NCI-H446 (cell line): ENCODE measurements around the gene VWA5A.

Experiments used
- DNase-seq, 2 experiments: peaks; one replicate each; lab custom pipeline; 2025; lab: John Stamatoyannopoulos, UW

The VWA5A gene

DNA sequence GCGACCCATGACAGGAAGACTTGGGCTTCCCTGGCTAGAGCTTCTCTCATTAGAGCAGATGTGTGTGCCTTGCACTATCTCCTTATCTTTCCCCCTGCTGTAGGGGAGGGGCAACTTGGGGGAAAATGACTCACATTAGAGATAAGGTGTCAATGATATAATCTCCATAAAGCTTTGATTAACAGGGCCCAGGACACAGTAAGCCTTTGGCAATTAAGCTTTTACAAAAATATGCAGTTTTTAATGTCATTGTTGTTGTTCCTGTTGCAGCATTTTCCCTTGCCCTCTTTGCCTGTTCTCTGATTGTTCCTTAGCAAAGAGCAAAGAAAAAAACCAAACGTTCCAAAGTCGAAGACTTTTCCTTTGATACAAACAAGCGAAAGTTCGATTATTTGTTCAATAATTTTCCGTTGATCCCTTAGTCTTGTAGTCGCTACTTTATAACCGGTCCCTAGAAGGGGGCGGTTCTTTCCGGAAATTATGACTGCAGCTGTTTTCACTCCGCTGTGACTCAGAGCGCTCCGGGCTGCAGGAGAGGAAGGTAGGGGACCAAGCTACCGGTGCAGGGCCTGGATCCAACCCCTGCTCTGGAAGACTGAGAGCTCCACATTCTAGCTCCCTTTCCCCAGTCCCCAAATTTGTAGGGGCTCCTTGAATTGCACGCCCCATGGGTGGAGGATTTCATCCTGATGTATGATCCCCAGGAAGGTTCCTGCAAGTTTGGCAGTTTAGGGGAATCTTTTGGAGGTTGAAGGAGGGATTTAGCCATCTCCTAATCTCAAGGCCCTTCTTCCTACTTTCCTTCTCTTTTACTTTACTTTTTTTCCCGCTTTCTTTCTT is at the start of gene VWA5A:
VWA5A (plus strand) TSS at position 509 of the 840 bp plus-strand sequence. CDS start 2,062 bp downstream, outside the sequence.
- peak; percentile 3 to 32 for DNase-seq

GRCh38 chr11:124068601-124069110 is 46.6 kb upstream of the VWA5A start:
- no peak for DNase-seq

DNA sequence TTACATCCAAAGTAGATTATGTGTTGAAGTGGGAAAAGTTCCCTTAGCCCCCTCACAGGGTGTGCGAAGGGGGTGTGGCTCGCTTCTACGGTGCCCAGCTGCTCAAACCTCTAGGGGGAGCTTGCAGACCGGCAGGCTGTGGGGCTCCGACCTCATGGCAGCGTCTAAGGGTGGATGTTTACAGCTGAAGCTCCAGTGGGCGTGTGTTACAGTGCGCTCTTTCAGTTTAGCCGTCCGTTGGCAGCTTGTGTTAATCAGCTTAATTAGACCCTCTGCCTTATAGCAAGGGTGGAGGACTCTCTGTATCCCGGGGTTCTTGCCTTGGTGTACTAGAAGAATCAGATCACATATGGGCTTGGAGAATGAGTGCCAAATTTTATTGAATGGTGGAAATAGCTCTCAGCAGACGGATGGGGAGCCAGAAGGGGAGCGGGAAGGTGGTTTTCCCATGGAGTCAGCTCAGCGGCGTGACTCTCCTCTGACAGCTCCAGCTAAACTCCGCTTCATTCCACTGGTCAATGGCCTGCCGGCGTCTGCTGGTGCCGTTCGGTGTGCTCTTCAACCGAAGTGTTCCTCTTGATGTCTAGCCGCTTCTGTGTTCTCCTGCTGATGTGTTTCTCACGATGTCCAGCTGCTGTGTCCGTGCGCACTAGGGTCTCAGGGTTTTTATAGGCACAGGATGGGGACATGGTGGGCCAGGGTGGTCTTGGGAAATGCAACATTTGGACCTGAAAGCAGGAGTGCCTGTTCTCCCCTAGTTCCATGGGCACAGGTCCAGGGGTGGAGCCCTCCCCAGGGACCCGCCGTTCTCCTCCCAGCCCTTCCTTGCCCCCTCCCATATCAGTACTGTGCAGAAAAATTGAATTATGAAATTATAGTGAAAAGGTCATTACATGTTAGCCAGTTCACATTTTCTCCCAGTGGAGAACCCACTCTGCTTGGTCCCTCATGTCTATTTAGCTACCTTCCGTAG is 45.5 kb upstream of the VWA5A start:
- peak in 1 of 2 experiments; percentile 25 for DNase-seq

GRCh38 chr11:124070915-124071622 is 44.2 kb upstream of the VWA5A start:
- DNase-seq = peak; percentile 64 to 80

- no peak for DNase-seq
Measured at GRCh38 chr11:124071623-124071948, 43.7 kb upstream of the VWA5A start.

- DNase-seq = no peak
Measured at GRCh38 chr11:124072147-124072546, 43.1 kb upstream of the VWA5A start.

DNA sequence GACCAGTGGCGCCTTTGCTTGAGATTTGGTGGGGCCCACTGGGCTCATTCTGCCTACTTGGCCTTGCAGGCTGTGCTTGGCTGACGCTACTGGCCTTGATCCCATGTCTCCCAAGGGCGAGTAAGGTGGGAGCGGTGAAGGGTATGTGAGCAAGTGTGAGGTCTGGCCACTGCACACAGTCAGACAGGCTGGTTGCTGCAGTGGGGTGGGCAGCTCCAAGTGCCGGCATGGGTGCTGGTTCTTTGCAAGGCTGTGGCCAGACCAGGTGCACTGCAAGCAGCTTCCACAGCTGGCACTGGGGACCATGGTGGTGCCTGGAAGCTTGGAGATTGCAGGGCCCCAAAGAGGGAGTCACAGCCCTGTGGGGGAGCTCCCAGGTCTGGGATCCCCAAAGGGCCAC is 40.7 kb upstream of the VWA5A start:
- DNase-seq = no peak

GRCh38 chr11:124075492-124075840 is 39.8 kb upstream of the VWA5A start:
- DNase-seq = no peak

DNA sequence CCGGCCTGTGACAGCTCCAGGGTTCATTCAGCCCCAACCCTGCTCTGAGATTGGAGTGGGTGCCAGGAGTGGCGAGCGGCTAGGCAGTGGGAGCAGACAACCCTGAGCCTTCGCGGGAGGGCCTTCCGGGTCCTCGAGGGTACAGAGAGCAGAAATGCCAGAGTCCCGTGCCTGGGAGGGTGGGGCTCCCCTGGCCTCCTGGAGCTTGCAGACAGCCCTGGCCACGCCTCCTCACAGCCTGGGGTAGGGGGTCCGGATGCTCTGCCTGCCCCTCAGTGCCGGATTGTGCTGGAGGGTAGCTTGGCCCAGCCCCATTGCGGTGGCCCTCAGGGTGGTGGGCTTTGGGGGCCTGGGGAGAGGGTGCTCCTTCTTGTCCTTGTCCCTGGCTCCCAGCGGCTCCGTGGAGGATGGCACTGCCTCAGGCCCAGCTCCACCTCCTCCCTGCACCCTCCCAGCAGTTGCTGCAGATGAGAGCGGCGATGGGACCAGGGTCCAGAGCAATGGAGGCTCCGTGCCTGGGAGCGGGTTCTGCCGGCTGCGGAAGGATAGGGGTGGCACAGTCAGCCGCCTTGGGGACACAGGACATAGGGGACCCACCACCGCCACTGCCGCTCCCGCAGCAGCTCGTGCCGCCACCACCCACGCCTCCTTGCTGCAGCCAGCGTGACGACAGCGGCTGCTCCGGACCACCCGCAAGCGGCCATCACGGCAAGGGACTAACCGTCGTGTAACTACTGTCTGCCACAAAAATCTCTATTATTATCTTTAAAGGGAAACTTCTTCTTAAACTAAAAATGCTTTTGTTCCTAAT is 39.2 kb upstream of the VWA5A start:
- no peak for DNase-seq

GRCh38 chr11:124077266-124077665 is 38.0 kb upstream of the VWA5A start:
- no peak for DNase-seq

DNA sequence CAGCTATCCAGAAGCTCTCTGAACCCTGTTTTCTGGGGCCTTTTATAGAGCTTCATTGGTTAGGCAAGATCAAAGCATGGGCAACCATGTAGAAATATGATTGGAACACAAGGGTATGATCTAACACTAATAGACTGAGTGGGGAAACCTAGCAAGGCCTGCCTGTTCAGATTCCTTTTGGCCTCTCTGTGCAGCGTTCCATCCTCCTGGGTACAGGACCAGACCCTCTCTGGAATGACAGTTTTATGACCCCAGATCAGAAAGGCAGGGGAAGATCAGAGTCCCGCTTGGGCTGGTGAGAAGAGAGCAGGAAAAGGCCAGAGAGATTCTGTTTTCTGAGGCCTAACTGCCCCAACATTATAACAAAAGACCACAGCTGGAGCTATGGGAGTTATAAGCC is 36.7 kb upstream of the VWA5A start:
- DNase-seq = no peak

- no peak for DNase-seq
Measured at GRCh38 chr11:124079631-124080326, 35.5 kb upstream of the VWA5A start.

DNA sequence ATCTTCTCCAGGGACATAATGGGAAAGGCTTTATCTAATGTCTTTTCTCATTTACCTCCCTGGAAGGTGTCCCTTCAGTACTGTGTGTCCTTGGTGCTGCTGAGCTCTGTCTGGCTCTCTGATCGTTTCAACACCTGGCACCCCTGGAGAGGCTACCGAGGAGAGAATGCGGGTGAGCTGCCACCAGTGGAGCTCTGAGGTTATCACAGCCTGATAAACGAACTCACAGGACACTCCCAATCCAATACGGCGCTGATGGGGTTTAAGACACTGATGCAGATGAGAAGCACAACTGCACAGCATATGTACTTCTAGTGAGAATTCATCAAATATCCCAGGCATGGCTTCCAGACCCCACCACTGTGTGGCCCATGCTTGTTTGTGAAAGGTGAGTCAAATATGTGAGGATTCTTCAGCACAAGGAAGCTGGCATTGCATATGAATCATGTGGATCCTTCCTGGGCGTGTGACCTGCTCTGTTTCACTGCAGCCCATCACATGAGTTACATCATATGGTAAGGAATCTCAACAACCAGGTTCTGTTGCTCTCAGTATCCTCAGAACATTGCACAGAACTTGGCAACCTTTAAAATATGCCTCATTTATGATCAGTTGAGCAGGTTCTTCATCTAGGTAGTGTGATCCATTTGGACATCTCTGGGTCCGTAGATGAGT is 34.8 kb upstream of the VWA5A start:
- DNase-seq = no peak

DNA sequence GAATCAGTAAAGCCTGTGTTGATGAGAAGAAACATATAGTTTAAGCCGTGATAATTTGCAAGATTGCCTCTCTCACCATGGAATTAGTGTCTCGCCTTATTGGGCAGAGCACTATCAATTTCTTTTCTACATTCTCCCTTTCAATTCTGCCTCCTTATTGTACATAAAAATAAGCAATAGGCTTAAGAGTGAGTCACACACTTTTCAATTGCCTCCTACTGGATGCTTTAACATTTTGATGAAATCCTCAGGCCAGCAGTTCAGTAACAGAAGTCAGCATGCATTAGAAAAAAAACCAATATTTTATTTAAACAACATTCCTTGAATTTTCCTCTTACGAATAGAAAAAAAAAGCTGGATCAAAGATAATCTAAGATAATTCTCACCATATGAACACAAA is 33.8 kb upstream of the VWA5A start:
- no peak for DNase-seq

GRCh38 chr11:124082371-124082770 is 32.9 kb upstream of the VWA5A start:
- no peak for DNase-seq

DNA sequence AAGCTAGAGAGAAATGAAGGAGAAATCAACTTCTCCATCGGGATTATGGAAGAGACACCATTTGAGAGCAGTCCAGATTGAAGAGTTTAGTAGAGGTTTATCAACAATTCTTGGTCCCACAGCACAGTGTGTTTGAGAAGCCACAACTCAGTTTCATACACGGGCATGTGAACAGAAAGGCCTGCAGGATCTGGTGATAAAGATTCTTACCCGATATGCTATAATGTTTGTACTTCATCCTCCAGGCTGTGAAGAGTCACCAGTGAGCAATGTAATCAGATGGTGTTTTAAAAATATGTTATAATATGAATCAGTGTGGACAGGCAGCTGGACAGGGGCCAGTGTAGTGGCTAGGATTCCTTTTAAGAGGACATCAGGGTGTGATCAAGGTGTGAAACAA is 29.7 kb upstream of the VWA5A start:
- no peak for DNase-seq

DNA sequence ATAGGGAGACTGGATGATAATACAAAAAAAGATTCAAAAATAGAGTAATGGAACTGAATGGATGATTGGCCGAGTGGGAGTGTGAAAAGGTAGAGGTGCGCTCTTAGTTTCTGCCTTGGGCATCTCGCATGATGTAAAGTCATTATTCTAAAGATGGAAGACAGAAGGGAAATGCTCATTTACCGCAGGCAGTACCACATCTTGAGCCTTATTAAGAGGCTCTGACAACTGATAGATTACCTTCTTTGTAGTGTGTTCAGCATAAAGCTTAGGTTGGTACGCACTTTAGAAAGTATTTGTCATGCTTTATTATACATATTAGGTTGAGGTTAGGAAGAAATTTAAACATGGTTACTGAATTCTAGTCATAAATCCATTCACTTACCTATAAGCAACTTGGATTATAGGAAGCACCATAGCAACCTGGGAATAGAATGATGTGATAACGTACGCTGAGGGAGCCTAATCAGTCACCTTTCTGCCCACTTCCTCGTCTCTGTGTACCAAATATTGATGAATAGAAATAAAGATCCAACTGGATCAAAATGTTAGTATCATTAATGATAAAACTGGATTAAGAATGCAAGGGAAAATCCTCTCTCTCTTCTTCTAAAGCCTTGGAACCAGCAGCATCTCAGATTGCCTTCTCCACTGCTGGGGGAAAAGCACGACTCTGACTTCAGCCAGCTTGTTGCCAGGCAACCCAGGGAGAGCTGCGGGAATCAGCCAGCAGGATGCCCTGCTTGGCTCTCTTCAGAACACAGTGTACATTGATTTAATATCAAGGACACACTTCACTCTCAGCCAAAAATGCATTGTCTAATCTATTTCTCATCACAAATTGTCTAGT is 29.0 kb upstream of the VWA5A start:
- DNase-seq = peak in 1 of 2 experiments; percentile 18

- no peak for DNase-seq
Measured at GRCh38 chr11:124090996-124091395, 24.3 kb upstream of the VWA5A start.

DNA sequence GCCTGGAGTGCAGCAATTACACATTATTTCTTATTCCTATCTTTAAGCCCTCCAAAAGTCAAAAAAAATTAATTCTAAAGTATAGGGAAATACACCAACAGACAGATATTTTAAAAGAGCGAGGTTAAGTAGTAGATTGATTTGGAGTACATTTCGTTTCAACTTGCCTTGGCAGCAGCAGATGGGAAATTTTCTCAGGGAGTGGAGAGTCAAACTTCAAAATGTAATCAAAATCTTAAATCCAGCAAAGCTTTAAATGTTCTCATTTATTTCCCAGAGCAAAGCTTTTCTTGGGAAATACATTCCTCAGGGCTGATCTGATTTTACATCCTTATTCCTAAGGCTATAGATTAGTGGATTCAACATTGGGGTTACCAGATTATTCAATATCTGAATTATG is 21.9 kb upstream of the VWA5A start:
- DNase-seq = no peak
